ENCODE measurements around the gene EIF4B.

GRCh38 chr12:53004178-53004577, 2.1 kb upstream of the EIF4B start:
- TF ChIP-seq CTCF (IDR thresholded peaks at IDR 0.05): no peak
- TF ChIP-seq POLR2AphosphoS5 (IDR thresholded peaks at IDR 0.05): no peak
- TF ChIP-seq POLR2A (IDR thresholded peaks at IDR 0.05; ENCODE audit: low read depth): no peak

Measured in esophagus muscularis mucosa (tissue), 3 donors.